ENCODE measurements around the gene GABPA. TPM values are rescaled to one million over a fixed set of nuclear protein-coding genes. Genes with fewer than 3 reads are reported as not detected.

GABPA gene
- total and polyA plus RNA-seq, 2 of the 13 experiments (the other 11 are each of a cell fraction or from before 2014, with no cell fraction given) = 7.4 to 13.2 TPM

GRCh38 chr21:25801217-25802014, 66.6 kb downstream of the GABPA start (continued):
- TF ChIP-seq ZNF614 (CRISPR knock-in tag; IDR thresholded peaks at IDR 0.05; ENCODE audit: borderline replicate concordance) (no peak), ZNF850 (CRISPR knock-in tag; conservative IDR thresholded peaks at IDR 0.05) (no peak), ZSCAN25 (CRISPR knock-in tag; IDR thresholded peaks at IDR 0.05) (no peak), KAT2B (IDR thresholded peaks at IDR 0.05; ENCODE audit: borderline replicate concordance, low read depth, low read length) (no peak), ZNF572 (CRISPR knock-in tag; IDR thresholded peaks at IDR 0.05) (no peak), ZNF512B (CRISPR knock-in tag; IDR thresholded peaks at IDR 0.05; ENCODE audit: borderline replicate concordance) (no peak), ZBTB3 (CRISPR knock-in tag; IDR thresholded peaks at IDR 0.05; ENCODE audit: borderline replicate concordance, low read depth) (no peak), ZNF574 (CRISPR knock-in tag; IDR thresholded peaks at IDR 0.05) (peak; percentile 56; the same call in 1 of the 2 replicates), TCF7L2 (IDR thresholded peaks at IDR 0.05; ENCODE audit: low read depth, low read length) (no peak), ZNF83 (CRISPR knock-in tag; IDR thresholded peaks at IDR 0.05; ENCODE audit: borderline replicate concordance) (no peak), ZNF777 (CRISPR knock-in tag; IDR thresholded peaks at IDR 0.05) (no peak)
- TF ChIP-seq, protein P1, sequence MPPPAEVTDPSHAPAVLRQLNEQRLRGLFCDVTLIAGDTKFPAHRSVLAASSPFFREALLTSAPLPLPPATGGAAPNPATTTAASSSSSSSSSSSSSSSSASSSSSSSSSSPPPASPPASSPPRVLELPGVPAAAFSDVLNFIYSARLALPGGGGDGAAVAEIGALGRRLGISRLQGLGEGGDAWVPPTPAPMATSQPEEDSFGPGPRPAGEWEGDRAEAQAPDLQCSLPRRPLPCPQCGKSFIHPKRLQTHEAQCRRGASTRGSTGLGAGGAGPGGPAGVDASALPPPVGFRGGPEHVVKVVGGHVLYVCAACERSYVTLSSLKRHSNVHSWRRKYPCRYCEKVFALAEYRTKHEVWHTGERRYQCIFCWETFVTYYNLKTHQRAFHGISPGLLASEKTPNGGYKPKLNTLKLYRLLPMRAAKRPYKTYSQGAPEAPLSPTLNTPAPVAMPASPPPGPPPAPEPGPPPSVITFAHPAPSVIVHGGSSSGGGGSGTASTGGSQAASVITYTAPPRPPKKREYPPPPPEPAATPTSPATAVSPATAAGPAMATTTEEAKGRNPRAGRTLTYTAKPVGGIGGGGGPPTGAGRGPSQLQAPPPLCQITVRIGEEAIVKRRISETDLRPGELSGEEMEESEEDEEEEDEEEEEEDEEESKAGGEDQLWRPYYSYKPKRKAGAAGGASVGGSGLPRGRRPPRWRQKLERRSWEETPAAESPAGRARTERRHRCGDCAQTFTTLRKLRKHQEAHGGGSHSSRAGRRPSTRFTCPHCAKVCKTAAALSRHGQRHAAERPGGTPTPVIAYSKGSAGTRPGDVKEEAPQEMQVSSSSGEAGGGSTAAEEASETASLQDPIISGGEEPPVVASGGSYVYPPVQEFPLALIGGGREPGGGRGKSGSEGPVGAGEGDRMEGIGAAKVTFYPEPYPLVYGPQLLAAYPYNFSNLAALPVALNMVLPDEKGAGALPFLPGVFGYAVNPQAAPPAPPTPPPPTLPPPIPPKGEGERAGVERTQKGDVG (CRISPR knock-in tag; IDR thresholded peaks at IDR 0.05; ENCODE audit: borderline replicate concordance) = no peak
- TF ChIP-seq, protein P2, sequence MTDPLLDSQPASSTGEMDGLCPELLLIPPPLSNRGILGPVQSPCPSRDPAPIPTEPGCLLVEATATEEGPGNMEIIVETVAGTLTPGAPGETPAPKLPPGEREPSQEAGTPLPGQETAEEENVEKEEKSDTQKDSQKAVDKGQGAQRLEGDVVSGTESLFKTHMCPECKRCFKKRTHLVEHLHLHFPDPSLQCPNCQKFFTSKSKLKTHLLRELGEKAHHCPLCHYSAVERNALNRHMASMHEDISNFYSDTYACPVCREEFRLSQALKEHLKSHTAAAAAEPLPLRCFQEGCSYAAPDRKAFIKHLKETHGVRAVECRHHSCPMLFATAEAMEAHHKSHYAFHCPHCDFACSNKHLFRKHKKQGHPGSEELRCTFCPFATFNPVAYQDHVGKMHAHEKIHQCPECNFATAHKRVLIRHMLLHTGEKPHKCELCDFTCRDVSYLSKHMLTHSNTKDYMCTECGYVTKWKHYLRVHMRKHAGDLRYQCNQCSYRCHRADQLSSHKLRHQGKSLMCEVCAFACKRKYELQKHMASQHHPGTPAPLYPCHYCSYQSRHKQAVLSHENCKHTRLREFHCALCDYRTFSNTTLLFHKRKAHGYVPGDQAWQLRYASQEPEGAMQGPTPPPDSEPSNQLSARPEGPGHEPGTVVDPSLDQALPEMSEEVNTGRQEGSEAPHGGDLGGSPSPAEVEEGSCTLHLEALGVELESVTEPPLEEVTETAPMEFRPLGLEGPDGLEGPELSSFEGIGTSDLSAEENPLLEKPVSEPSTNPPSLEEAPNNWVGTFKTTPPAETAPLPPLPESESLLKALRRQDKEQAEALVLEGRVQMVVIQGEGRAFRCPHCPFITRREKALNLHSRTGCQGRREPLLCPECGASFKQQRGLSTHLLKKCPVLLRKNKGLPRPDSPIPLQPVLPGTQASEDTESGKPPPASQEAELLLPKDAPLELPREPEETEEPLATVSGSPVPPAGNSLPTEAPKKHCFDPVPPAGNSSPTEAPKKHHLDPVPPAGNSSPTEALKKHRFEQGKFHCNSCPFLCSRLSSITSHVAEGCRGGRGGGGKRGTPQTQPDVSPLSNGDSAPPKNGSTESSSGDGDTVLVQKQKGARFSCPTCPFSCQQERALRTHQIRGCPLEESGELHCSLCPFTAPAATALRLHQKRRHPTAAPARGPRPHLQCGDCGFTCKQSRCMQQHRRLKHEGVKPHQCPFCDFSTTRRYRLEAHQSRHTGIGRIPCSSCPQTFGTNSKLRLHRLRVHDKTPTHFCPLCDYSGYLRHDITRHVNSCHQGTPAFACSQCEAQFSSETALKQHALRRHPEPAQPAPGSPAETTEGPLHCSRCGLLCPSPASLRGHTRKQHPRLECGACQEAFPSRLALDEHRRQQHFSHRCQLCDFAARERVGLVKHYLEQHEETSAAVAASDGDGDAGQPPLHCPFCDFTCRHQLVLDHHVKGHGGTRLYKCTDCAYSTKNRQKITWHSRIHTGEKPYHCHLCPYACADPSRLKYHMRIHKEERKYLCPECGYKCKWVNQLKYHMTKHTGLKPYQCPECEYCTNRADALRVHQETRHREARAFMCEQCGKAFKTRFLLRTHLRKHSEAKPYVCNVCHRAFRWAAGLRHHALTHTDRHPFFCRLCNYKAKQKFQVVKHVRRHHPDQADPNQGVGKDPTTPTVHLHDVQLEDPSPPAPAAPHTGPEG (CRISPR knock-in tag; IDR thresholded peaks at IDR 0.05) = no peak
